HG02678 (cell line): ENCODE measurements around the gene FAM117B.
"Not testable (repeated sequence)": the region's sequence is repeated elsewhere in the genome, so short reads cannot be mapped to it uniquely, and the experiment has no call there.

ENCODE experiments used
- ATAC-seq: cut with Tn5 transposase; IDR thresholded peaks from one replicate; pipeline ENCODE4 v1.9.1; 2021; ENCODE audit warnings: mild to moderate bottlenecking, moderate library complexity; ENCODE audit not compliant: unreplicated experiment

FAM117B gene

DNA sequence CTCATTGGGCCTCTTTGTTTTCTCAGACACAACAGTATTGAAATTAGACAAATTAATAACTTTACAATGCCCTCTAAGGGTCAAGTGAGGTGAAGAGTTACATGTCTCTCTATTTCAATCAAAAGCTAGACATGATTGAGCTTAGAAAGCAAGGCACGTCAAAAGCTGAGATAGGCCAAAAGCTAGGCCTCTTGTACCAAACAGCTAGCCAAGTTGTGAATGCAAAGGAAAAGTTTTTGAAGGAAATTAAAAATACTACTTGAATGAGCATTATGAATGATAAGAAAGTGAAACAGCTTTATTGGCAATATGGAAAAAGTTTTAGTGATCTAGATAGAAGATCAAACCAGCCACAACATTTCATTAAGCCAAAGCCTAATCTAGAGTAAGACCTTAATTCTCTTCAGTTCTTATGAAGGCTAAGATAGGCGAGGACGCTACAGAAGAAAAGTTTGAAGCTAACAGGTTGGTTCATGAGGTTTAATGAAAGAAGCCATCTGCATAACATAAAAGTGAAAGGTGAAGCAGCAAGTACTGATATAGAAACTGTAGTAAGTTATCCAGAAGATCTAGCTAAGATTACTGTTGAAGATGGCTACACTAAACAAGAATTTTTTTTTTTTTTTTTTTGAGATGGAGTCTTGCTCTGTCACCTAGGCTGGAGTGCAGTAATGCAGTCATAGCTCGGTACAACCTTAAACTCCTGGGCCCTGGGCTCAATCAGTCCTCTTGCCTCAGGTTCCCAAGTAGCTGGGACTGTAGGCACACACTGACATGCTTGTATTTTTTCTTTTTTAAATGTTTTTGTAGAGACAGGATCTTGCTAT, 65.5 kb downstream of the FAM117B start:
- no peak for ATAC-seq

DNA sequence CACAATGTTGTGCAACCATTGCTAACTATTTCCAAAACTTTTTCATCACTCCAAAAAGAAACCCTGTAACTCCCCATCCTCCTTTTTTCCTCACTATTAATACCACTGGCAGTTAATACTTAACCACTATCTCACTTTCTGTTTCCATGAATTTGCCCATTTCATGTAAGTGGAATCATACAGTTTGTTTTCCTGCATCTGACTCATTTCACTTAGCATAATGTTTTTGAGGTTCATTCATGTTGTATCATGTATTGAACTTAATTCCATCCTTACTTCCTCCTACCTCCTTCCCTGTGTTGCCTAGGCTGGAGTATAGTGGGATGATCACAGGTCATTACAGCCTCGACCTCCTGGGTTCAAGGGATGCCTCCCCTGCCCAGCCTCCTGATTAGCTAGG, 68.3 kb downstream of the FAM117B start:
- ATAC-seq, result no peak

DNA sequence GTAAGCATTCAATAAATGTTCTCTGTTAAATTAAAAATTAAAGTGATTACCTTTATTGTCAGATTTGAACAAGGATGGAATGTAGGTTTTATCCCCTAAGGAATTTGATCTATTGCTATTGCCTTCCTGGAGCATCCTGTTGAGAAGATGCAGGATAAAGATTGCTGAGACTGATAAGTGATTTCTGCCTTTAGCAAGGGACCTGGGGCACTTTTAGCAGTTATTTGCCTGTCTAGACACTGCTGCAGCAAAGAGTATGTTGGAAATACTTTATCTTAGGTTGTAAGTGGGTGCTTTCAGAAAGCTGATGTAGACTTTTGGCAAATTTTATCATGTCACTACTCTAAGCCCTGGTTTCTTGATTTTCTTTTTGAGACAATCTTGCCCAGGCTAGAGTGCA, 69.5 kb downstream of the FAM117B start:
- ATAC-seq, result no peak

DNA sequence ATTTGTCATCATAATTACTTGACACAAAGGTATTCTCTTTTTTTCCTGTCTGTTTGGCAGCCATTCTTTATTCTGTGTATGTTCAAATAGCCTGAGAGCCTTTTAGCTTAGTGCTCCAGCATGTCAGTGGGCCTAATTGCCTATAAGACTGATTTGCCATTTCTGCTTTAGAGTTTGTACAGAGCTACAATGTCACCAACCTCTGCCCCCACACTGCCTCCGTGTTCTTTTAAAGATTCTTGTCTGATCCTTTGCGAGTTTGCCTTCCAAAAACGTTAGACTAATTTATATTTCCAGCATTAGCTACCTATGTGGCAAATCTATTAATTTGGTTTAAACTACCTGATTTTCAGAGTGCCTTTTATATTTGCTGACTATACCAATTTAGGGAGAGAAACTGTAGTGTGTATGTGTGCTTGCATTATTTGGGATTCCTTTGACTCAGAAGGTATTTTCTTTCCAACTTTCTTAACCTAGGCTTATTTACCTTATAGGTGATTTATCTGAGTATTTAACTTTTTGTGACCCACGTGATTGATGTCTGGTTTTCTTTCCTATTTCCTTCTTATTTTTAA, 70.8 kb downstream of the FAM117B start:
- no peak for ATAC-seq

DNA sequence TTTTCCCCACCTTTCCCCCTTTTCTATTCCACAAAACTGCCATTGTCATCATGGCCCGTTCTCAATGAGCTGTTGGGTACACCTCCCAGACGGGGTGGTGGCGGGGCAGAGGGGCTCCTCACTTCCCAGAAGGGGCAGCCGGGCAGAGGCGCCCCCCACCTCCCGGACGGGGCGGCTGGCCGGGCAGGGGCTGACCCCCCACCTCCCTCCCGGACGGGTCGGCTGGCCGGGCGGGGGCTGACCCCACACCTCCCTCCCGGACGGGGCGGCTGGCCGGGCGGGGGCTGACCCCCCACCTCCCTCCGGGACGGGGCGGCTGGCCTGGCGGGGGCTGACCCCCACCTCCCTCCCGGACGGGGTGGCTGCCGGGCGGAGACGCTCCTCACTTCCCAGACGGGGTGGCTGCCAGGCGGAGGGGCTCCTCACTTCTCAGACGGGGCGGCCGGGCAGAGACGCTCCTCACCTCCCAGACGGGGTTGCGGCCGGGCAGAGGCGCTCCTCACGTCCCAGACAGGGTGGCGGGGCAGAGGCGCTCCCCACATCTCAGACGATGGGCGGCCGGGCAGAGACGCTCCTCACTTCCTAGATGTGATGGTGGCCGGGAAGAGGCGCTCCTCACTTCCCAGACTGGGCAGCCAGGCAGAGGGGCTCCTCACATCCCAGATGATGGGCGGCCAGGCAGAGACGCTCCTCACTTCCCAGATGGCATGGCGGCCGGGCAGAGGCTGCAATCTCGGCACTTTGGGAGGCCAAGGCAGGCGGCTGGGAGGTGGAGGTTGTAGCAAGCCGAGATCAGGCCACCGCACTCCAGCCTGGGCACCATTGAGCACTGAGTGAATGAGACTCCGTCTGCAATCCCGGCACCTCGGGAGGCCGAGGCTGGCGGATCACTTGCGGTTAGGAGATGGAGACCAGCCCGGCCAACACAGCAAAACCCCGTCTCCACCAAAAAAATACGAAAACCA, 80.5 kb downstream of the FAM117B start:
- not testable (repeated sequence) for ATAC-seq

DNA sequence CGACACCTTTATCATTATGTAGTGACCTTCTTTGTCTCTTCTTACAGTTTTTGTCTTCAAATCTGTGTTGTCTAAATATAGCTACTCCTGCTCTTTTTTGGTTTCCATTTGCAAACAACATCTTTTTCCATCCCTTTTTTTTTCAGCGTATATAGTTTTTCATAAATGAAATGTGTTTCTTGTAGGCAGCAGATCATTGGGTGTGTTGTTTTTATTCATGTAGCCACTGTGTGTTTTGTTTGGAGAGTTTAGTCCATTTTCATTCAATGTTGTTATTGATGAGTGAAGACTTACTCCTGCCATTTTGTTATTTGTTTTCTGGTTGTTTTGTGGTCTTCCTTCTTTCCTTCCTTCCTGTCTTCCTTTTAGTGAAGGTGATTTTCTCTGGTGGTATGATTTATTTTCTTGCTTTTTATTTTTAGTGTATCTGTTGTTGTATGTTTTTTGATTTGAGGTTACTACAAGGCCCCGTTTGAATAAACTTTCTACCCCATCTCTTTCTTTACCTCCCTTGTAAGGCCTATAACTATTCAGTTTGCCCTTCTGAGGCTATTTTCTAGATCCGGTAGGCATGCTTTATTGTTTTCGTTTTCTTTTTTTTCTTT, 81.4 kb downstream of the FAM117B start:
- no peak for ATAC-seq

DNA sequence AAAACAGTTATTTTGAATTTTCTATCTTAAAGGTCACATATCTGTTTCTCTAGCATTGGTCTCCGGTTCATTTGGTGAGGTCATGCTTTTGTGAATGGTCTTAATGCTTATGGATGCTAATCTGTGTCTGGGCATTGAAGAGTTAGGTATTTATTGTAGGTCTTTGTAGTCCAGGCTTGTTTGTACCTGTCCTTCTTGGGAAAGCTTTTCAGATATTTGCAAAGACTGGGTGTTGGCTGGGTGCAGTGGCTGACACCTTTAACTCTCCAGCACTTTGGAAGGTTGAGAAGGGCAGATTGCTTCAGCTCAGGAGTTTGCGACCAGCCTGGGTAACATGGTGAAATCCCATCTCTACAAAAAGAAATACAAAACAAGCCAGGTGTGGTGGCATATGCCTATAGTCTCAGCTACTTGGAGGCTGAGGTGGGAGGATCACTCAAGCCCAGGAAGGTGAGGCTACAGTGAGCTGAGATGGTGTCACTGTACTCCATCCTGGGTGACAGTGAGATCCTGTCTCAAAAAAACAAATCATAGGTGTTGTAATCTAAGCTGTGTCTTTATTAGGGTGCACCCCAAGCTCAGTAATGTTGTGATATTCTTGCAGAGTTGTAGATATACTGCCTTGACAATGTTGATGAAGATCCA, 82.3 kb downstream of the FAM117B start:
- no peak for ATAC-seq

DNA sequence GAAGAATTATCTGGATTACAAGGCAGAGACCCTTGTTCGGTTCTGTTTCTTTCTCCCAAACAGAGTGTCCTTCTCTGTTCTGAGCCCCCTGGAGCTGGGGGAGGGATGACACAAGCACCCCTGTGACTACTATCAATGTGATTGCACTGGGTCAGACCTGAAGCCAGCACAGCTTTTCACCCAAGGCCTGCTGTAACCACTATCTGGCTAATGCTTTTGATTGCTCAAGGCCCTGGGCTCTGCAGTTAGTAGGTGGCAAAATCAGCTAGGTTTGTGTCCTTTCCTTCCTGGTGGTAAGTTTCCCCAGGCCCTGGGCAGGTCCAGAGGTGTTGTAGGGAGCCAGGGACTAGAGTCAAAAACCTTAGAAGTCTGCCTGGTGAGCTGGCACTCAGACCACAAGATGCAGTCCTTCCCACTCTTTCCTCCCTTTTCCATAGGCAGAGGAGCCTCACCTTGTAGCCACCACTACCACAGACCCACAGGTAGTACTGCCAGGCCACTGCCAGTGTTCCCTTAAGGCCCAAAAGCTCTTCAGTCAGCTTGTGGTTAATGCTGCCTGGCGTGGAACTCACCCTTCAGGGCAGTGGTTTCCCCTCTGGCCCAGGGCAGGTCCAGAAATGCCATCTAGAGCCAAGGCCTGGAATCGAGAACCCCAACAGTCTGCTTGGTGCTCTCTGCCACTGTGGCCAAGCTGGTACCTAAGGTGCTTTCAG, 83.0 kb downstream of the FAM117B start:
- no peak for ATAC-seq

DNA sequence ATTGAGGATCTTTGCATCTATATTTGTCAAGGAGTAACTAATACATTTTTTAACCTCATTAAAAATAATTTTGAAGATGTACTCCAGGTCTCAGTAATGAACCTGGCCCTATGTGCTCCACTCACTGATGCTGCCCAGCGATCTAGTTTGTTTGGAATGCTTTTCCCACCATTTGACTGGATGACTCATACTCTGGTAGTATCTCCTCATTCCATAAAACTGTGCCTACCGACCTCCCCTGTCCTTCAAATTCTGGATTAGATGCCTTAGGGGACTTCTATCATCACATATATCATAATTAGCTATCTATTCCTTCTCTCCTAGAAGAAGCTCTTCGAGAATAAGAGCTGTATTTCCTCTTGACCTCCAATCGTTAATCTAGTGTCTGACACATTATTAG, 83.8 kb downstream of the FAM117B start:
- ATAC-seq, result no peak

DNA sequence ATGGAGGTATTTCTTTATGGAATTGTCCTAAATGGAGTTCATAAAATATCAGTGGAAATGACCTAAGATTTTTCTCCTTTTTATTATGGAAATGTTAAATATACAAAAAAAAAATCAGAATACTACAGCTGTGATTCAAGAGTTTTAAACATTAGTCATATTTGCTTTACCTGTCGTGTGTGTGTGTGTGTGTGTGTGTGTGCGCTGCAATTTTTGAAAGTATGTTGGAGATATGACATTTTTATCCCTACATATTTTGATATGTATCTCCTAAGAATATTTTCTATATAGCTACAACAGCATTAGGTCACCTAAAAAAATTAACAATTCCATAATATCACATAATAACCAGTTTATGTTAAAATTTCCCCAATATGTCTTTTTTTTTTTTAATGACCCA, 85.5 kb downstream of the FAM117B start:
- ATAC-seq, result no peak

DNA sequence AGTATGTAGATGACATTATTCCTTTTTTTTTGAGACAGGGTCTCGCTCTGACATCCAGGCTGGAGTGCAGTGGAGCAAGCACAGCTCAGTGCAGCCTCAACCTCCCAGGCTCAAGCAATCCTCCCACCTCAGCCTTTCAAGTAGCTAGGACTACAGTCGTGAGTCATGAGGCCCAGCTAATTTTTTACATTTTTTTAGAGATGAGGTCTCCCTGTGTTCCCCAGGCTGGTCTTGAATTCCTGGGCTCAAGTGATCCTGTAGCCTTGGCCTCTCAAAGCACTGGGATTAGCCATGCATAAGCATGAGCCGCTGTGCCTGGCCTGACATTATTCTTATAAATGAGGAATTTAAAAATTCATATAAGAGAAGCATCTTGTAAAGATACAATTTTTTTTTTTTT, 86.9 kb downstream of the FAM117B start:
- ATAC-seq, result no peak

DNA sequence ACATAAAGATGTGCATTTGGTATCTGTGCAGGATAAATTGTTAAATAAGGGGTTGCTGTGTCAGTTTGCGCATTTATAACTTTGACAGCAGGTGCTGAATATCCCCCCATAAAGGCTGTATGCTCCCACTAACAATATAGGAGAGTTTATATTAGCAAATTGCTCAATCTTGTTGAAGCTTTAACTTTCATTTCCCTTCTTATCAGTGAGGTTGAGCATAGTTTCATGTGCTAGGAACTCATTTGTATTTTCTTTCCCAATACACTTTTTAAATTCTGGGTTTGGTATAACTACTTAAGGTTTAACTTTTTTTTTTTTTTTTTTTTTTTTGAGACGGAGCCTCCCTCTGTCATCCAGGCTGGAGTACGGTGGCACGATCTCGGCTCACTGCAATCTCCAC, 89.0 kb downstream of the FAM117B start:
- no peak for ATAC-seq

DNA sequence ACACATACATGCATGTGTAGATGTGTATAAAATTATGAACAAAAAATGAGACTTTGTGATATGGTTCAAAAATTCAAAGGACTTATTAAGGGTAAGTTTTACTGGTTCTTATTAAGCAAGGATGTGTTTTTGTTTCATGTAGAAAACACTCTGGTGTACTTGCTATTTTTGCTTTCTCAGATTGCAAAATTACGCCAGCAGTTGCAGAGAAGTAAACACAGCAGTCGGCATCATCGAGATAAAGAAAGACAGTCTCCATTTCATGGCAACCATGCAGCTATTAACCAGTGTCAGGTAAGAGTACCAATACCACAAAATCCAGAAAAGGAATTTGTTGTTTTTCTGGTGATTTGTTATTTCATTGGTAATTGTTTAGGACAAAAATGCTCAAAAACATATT, 91.3 kb downstream of the FAM117B start:
- ATAC-seq, result no peak

DNA sequence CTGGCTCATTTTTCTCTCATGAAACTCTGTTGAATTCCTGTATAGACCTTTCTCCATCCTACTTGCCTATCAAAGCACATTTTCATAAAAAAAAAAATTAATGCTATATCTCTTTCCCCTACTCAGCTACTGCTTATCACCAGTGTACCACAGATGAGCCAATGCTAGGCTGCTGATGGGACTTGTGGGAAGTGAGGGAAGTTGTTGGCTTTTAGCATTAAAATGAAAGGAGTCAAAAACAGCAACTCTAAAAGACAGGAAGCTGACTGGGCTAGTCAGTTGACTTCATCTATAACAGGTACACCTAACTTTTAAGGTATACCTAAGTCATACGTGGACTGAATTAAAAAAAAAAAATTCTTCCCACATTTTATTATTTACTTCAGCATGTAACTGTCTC, 102.1 kb downstream of the FAM117B start:
- no peak for ATAC-seq

DNA sequence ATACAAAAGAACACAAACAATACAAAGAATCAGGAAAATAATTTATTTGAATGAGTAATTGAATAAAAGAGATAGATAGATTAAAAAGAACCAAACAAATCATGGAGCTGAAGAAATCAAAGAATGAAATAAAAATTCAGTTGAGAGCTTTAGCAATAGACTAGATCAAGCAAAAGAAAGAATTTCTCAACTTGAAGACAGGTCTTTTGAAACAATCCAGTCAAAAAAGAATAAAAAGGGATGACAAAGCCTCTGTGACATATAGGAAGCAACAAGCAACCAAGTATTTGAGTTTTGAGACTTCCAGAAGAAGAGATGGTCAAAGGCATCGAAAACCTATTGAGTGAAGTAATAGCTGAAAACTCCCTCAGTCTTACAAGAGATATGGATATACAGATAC, 108.8 kb downstream of the FAM117B start:
- no peak for ATAC-seq

DNA sequence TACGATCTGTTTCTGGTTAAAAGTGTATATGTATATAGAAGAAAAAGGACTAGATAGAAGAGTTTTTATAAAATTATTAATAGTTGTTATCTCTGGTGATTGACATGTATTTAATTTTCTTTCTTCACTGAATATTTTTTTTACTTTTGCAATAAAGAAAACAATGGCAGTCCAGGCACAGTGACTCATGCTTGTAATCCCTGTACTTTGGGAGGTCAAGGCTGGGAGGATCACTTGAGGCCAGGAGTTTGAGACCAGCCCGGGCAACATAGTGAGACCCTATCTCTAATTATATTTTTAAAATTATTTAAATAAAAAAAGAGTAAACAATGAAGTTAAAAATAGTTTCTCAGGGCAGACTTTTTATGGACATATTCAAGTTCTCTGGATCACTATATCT, 114.7 kb downstream of the FAM117B start:
- no peak for ATAC-seq

DNA sequence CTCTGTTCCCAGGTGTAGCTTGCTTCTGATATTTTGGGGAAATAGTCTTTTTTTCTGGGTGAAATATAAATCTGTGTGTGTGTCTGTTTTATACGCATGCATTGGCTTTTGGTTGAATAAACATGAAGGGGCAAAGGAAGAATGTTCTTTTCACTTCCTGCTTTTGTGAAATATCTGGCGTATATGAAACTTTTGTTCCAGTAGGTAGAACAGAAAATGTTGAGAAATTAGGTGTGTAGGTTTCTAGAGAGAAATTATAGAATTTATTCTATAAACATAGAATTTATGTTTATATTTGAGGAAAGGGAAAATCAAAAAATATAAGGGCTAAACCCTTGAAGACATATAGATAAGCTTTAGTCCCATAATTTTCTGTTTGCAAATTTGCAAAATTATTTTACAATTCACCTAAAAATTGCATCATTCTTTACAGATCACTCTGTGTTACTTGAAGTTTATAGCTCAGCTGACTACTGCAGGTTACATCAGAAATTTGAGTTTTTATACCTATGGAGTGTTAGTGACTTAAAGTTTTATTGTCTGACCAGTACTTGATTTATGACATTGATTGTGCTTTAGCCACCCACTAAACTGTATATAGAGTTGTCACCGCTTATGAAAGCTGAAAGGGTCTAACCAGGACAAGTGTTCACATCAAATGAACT, 116.1 kb downstream of the FAM117B start:
- ATAC-seq, result no peak

DNA sequence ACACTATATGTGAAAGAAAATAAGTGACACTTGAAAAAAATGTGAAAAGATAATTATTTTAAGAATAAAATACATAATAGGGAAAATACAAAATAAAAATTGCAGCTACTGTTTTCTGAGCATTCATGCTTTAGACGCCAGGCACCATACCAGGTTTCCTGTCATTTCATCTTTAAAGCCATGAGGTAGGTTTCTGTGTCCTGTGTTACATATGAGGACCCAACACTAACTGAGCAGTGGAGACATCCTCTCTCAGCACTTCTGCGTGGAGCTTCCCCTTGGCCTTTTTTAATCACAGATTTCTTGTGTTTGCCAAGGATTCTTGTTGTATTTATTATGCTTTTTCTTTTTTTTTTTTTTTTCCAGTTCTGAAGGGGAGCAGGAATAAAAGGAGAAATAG, 117.3 kb downstream of the FAM117B start:
- no peak for ATAC-seq

DNA sequence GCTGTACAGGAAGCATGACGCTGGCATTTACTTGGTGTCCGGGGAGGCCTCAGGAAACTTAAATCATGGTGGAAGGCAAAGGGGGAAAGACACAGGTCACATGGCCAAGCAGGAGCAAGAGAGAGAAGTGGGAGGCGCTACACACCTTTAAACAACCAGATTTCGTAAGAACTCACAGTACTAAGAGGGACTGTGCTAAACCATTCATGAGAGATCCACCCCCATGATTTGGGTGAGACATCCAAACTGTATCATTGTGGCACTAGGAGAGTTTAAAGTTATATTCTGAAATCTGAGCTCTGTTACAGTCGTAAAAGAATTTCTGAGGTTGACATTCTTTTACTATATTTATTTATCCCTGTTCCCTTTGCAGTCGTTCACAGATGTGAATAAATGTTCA, 120.2 kb downstream of the FAM117B start:
- no peak for ATAC-seq

DNA sequence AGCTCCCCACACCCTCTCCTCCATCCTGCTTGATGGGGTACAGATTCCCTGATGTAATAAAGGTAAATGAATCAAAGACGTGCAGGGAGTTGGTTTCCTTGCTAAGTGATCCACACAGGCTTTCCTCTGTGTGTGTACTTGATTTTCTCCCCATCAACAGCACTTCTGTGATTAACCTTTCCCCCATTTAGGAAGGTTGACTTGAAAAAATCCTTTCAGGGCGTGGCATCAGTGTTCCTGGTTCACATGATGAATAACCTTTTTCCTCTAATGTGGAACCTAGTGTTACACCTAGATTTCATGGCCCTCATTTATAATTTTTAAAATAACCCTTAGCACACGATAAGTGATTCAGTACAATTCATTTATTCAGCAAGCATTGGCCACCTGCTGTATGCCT, 121.8 kb downstream of the FAM117B start:
- ATAC-seq, result no peak
